LNCAP (cell line): Measurements from ENCODE around the gene STYXL2.

ENCODE experiments used
- TF ChIP-seq, protein P1 (sequence below): fragments of 450-650 bp; IDR thresholded peaks from 2 replicates; pipeline ENCODE4 v1.5.1; 2017; ENCODE audit warnings: mild to moderate bottlenecking

The STYXL2 gene

DNA sequence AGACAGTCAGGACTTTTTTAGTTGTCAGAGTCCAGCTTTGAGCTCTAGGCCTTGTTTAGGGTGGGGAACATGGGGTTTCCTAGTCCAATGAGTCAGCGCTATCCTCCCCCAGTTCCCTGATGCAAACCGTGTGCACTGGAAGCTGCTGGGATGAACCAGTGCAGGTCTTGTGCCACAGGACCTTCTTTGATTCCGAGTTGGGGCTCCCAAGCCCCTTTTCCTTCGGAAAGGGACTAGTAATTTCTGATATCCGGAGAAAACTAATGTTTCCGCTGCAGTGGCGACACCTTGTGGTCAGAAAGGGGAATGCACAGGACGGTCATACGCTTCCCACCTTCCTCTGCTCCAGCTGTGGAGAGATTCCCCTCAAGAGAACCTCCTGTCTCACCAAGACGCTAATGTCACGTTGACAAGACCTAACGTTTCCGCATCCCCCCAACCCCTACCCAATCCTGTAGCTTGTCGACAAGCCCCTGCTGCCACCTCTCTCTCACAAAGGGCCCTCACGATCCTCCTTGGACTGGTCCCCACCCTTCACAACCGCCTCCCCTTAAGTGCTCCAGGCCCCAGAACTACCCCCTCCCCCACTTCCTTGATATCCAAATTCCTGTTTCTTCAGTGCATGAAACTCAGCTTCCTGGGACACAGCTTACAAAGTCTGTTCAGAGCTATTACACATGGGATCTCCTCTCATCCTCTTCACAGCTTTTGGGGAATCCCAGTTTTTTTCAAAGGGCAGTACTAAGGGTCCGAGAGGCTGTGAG lies 34.6 kb upstream of the STYXL2 start:
- TF ChIP-seq, protein P1, sequence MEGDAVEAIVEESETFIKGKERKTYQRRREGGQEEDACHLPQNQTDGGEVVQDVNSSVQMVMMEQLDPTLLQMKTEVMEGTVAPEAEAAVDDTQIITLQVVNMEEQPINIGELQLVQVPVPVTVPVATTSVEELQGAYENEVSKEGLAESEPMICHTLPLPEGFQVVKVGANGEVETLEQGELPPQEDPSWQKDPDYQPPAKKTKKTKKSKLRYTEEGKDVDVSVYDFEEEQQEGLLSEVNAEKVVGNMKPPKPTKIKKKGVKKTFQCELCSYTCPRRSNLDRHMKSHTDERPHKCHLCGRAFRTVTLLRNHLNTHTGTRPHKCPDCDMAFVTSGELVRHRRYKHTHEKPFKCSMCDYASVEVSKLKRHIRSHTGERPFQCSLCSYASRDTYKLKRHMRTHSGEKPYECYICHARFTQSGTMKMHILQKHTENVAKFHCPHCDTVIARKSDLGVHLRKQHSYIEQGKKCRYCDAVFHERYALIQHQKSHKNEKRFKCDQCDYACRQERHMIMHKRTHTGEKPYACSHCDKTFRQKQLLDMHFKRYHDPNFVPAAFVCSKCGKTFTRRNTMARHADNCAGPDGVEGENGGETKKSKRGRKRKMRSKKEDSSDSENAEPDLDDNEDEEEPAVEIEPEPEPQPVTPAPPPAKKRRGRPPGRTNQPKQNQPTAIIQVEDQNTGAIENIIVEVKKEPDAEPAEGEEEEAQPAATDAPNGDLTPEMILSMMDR, result peak; percentile 95

DNA sequence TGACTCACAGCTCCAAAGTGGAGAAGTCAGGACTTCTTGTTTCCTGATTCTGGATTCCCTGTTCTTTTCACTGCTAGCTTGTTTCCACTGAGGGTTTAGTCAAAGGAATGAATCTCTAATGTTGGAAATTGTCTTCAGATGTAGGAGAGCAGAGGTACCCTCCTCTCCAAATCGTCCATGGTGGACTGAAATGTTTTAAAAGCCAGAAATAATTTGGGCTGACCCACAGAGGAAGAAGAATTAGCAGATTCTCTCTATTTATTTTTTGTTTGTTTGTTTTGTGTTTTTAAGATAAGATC lies 34.1 kb upstream of the STYXL2 start:
- TF ChIP-seq, protein P1, result no peak

GRCh38 chr1:167060141-167061072 lies 33.5 kb upstream of the STYXL2 start:
- TF ChIP-seq, protein P1, result no peak

GRCh38 chr1:167061073-167061464 lies 32.8 kb upstream of the STYXL2 start:
- TF ChIP-seq, protein P1, result no peak

DNA sequence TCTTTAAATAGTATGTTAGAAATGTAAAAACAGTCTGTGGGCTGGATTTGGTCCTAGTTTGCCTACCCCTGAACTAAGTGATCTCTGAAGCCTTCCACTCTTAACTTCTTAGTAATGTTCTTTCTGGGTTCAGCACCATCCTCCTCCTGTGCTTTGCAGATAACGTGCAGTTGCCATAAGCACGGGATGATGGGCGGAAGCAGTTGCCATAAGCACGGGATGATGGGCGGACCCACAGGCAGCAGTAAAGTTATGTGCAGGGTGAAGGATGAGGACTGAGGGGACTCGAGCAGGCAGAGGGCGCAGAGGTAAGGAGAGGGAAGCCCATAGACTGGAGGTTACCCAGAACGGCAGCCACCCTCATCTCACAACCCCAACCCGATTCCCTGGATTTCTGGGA lies 29.3 kb upstream of the STYXL2 start:
- TF ChIP-seq, protein P1, result no peak

GRCh38 chr1:167065471-167065870 lies 28.4 kb upstream of the STYXL2 start:
- TF ChIP-seq, protein P1, result no peak

DNA sequence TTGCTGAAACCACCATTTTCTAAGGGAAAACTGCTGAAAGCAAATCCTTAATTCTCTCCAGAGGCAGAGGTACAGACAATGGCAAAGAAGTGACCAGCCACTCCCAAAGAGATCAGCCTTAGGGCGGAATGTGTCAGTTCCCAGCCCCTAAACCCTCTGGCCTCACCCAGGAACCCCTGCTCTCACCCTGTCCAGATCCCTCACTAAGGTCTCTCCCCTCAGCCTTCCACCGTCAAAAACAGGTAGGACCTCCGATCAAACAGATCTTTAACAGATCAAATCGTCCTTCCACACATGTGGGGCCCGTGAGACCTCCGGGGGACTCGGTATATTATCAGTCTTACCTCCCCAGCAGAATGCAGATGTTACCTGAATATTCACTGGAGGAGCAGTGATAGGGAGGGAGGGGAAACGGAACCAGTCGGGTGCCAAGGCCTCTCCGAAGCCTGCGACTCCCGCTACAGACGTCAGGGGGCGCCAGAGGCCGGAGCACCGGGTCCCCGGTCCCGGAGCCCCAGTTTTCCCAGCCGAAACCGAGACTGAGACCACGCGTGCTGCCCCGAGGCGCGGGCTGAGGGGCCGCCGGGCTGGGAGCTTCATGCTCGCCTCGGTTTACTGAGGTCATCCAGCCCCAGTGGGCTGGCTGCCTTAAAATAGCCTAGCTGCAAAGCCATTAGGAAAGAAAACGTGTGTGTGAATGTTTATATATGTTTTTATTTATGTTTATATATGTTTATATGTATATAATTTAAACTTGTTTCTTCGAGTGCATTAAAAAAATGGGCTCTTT lies 27.3 kb upstream of the STYXL2 start:
- TF ChIP-seq, protein P1, result peak; percentile 98
